SU-DHL-6 (cell line): ENCODE data around the gene UCK2.

ENCODE experiments used
- H2AFZ ChIP-seq: fragments of 200-600 bp; sonication (generic); 2 replicates; pipeline ENCODE4 v1.6.1; 2014; ENCODE audit warnings: low read depth, mild to moderate bottlenecking, moderate library complexity, mixed read lengths, antibody characterized with exemption, low read length; ENCODE audit not compliant: severe bottlenecking
- H3F3A ChIP-seq: fragments of 200-600 bp; shearing (Covaris generic); 2 replicates; pipeline ENCODE4 v1.6.0; 2016; ENCODE audit warnings: antibody characterized with exemption, mild to moderate bottlenecking; ENCODE audit not compliant: insufficient read depth
- H3K27ac ChIP-seq: fragments of 200-600 bp; sonication (generic); 2 replicates; pipeline ENCODE4 v1.5.1; 2016; ENCODE audit warnings: low read depth, mild to moderate bottlenecking, low read length, moderate library complexity, mixed read lengths
- H3K27me3 ChIP-seq: fragments of 200-600 bp; sonication (generic), shearing (Covaris generic); 2 replicates; pipeline ENCODE4 v1.6.0; 2014; ENCODE audit warnings: mild to moderate bottlenecking, low read length
- H3K36me3 ChIP-seq: fragments of 200-600 bp; sonication (generic); 2 replicates; pipeline ENCODE4 v1.6.1; 2014; ENCODE audit warnings: mild to moderate bottlenecking, low read length, mixed read lengths
- H3K4me2 ChIP-seq: fragments of 300-600, 200-600 bp; shearing (Covaris generic), sonication (generic); 2 replicates; pipeline ENCODE4 v1.6.0; 2014; ENCODE audit warnings: low read length, low read depth, mild to moderate bottlenecking; ENCODE audit not compliant: poor library complexity, severe bottlenecking
- H3K4me3 ChIP-seq: fragments of 200-600 bp; sonication (generic); 2 replicates; pipeline ENCODE4 v1.5.1; 2014; ENCODE audit warnings: antibody characterized with exemption, low read length, mild to moderate bottlenecking, mixed read lengths; ENCODE audit not compliant: insufficient read depth, poor library complexity, severe bottlenecking
- H3K79me2 ChIP-seq: fragments of 200-600 bp; sonication (generic); 2 replicates; pipeline ENCODE4 v1.6.1; 2014; ENCODE audit warnings: mild to moderate bottlenecking, low read length, moderate library complexity; ENCODE audit not compliant: insufficient read depth
- H3K9ac ChIP-seq: fragments of 200-600 bp; sonication (generic); 2 replicates; pipeline ENCODE4 v1.7.0; 2014; ENCODE audit warnings: mild to moderate bottlenecking, low read length
- H3K9me2 ChIP-seq: fragments of 200-600 bp; sonication (generic); replicated peaks from 2 replicates; pipeline ENCODE4 v1.6.1; 2014; ENCODE audit warnings: low read length; ENCODE audit not compliant: insufficient read depth
- H3K9me3 ChIP-seq: fragments of 200-600 bp; sonication (generic); 2 replicates; pipeline ENCODE4 v1.6.1; 2014; ENCODE audit warnings: low read length, mixed read lengths; ENCODE audit not compliant: insufficient read depth
- H4K20me1 ChIP-seq: fragments of 200-600 bp; sonication (generic); 2 replicates; pipeline ENCODE4 v1.6.1; 2014; ENCODE audit warnings: low read depth, mild to moderate bottlenecking, antibody characterized with exemption, low read length, moderate library complexity, mixed read lengths
- CTCF ChIP-seq: fragments of 200-600 bp; sonication (generic); IDR thresholded peaks from one replicate; pipeline ENCODE4 v1.5.1; 2017; ENCODE audit warnings: antibody characterized with exemption, mild to moderate bottlenecking, low read length, moderate library complexity; ENCODE audit not compliant: insufficient read depth, poor library complexity, severe bottlenecking
- EZH2phosphoT487 ChIP-seq: fragments of 200-600 bp; sonication (generic), shearing (Covaris generic); conservative IDR thresholded peaks from 2 replicates; pipeline ENCODE4 v1.6.1; 2018; ENCODE audit warnings: mild to moderate bottlenecking, antibody characterized with exemption, low read length, moderate library complexity, mixed read lengths

UCK2 gene

GRCh38 chr1:165879946-165880345 is 52.5 kb downstream of the UCK2 start:
- Histone ChIP-seq H3K79me2 (peaks cover 99% of the 10 kb centered on the region), H2AFZ (no peak overlapping the region), H3K9me2 (no peaks in the 10 kb centered on the region), H3K27ac (no peak overlapping the region), H3K36me3 (no peaks in the 10 kb centered on the region), H3K9me3 (no peaks in the 10 kb centered on the region), H3K9ac (no peak overlapping the region), H3K4me2 (no peak overlapping the region), H3K27me3 (no peaks in the 10 kb centered on the region), H4K20me1 (peaks cover 12% of the 10 kb centered on the region; the same call in 1 of the 2 replicates), H3F3A (no peaks in the 10 kb centered on the region), H3K4me3 (no peak overlapping the region)
- TF ChIP-seq EZH2phosphoT487 (no peak), CTCF (no peak)

DNA sequence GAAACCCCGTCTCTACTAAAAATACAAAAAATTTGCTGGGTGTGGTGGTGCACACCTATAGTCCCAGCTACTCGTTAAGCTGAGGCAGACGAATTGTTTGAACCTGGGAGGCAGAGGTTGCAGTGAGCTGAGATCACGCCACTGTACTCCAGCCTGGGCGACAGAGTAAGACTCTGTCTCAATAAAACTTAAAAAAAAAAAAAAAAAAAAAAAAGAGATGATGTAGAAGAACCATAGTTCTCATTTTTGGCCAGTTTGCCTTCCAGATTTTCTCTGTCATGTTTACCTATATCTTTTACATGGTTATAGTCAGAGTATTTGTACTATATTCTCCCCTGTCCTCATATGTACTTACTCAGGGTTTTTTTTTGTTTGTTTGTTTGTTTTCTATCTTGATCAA is 53.6 kb downstream of the UCK2 start:
- no peaks in the 10 kb centered on the region for H3K9me3 ChIP-seq
- no peaks in the 10 kb centered on the region for H3K9me2 ChIP-seq
- no peak overlapping the region for H3K4me3 ChIP-seq
- no peaks in the 10 kb centered on the region for H3F3A ChIP-seq
- no peak overlapping the region for H3K27ac ChIP-seq
- H2AFZ ChIP-seq: no peak overlapping the region
- TF ChIP-seq EZH2phosphoT487 (no peak), CTCF (no peak)
- H3K36me3 ChIP-seq: no peaks in the 10 kb centered on the region
- H4K20me1 ChIP-seq: peaks cover 12% of the 10 kb centered on the region; the same call in 1 of the 2 replicates
- H3K4me2 ChIP-seq: no peak overlapping the region
- H3K9ac ChIP-seq: no peak overlapping the region
- peaks cover 99% of the 10 kb centered on the region for H3K79me2 ChIP-seq
- H3K27me3 ChIP-seq: no peaks in the 10 kb centered on the region

- no peaks in the 10 kb centered on the region for H3F3A ChIP-seq
- no peaks in the 10 kb centered on the region for H3K9me2 ChIP-seq
- H3K9ac ChIP-seq: no peak overlapping the region
- no peaks in the 10 kb centered on the region for H3K27me3 ChIP-seq
- no peak overlapping the region for H2AFZ ChIP-seq
- no peak overlapping the region for H3K27ac ChIP-seq
- peaks cover 99% of the 10 kb centered on the region for H3K79me2 ChIP-seq
- no peaks in the 10 kb centered on the region for H3K36me3 ChIP-seq
- H3K4me3 ChIP-seq: no peak overlapping the region
- no peak for TF ChIP-seq EZH2phosphoT487
- TF ChIP-seq CTCF: no peak
- H3K4me2 ChIP-seq: no peak overlapping the region
- no peaks in the 10 kb centered on the region for H3K9me3 ChIP-seq
- H4K20me1 ChIP-seq: peaks cover 6% of the 10 kb centered on the region; the same call in 1 of the 2 replicates
These were observed 54.9 kb downstream of the UCK2 start for GRCh38 chr1:165882168-165882837.
